HG02678 (cell line): ENCODE data around the gene CYP46A1.
"Not testable (repeated sequence)": the region's sequence is repeated elsewhere in the genome, so short reads cannot be mapped to it uniquely, and the experiment has no call there.

Experiments used
- ATAC-seq: cut with Tn5 transposase; IDR thresholded peaks from one replicate; pipeline ENCODE4 v1.9.1; 2021; ENCODE audit warnings: mild to moderate bottlenecking, moderate library complexity; ENCODE audit not compliant: unreplicated experiment

The CYP46A1 gene

DNA sequence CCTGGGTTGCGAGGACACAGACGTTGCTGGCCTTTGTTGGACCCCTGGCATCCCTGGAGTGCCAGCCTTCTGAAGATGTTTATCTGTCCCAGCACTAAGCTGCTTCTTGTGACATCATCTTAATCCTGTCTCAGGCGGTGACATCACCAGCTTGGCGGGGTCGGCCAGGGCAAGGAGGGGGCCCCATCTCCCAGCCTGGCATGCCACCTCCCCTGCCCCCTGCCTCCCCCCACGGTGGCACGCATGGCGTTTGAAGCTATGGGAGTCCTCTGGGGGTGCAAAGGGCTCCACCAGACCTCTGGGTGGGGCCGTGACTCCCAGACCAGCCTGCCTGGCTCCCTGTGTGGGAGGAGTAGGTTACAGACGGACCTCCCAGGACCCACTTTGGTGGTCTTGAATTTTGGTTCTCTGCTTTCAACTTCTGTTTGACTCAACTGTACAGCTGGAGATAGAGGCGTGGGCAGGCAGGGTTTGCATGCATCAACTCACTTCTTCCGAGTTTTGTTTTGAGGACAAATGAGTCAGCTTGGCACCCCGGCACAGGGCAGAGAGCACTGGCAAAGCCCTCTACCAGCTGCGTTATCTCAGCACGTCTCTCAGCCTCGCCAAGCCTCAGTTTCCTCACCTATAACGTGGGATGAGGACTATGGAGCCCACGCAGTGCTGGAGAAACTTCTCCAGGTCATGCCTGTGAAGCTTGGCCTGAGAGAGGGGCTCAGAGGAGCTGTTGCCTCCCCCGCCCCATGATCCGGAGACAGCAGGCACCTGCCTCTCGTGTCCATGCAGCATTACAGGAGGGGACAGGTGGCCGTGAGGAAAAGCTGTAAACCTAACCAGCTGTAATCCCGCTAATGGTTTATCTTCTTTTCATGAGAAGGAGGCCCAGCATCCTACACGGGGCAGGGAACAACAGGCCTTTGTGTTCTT lies 70.3 kb downstream of the CYP46A1 start:
- no peak for ATAC-seq

GRCh38 chr14:99755068-99755405 lies 70.9 kb downstream of the CYP46A1 start:
- no peak for ATAC-seq

- ATAC-seq: no peak
Measured at GRCh38 chr14:99755629-99756603, 71.8 kb downstream of the CYP46A1 start.

- ATAC-seq: no peak
Measured at GRCh38 chr14:99756796-99757195, 72.7 kb downstream of the CYP46A1 start.

DNA sequence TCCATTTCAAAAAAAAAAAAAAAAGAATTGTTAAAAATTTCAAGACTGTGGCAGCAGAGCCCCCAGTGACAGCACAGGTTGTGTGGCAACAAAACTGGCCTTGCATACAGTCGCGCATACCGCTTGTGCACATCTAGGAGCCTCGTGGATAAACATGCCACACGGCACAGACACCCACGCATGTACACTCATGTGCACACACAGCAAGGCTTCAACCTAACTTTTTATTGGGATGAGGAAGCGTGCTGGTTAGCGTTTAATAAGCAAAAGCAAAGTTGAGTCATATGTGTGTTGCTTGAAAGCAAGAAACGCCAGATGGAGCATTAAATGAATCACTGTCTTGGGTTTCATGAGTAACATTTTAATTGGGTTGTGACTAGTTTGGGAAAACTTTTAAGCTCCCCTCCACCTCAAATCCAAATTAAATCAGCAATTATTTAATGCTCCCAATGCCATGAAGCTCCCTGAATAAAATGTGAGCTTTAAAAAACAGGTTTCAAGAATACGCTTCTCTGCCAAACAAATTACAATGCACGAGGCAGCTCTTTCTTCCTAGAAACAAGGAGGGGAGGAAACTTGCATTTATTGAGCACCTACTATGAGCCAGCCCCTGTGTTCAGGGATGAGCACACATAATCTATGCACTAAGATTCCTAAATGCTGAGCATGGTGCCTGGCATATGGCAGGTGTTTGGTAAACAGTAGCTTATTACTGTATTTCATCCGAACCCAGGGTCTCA lies 73.4 kb downstream of the CYP46A1 start:
- no peak for ATAC-seq

DNA sequence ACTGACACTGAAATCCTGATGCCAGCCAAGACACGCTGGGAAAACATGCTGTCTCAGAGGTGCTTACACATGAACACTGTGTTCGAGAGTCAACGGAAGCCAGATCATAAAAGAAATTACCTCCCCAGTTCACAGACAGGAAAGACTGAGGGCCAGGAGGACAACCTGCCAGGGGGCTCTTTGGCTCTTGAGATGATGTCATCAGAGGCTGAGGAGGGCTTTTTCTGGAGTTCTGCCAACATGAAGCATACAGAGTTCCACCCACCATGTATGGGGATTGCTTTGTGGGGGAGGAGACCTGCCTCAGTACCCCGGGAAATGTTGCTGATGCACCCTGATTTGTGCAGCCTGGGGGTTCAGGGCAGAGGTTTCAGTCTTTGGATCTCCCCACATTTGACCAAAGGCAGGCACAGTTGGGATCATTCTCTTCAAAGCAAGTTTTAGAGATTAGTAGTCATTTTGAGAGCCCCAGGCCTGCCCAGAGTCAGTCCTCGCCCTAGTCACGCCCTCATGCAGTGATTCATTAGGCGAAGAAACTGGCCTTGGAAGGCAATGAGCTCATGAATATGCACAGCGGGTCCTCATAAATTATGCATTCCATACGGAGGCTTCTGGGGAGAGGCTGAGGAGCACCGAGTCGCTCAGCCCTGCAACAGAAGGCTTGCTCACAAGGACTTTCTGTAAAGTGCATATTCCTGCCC lies 74.2 kb downstream of the CYP46A1 start:
- no peak for ATAC-seq

DNA sequence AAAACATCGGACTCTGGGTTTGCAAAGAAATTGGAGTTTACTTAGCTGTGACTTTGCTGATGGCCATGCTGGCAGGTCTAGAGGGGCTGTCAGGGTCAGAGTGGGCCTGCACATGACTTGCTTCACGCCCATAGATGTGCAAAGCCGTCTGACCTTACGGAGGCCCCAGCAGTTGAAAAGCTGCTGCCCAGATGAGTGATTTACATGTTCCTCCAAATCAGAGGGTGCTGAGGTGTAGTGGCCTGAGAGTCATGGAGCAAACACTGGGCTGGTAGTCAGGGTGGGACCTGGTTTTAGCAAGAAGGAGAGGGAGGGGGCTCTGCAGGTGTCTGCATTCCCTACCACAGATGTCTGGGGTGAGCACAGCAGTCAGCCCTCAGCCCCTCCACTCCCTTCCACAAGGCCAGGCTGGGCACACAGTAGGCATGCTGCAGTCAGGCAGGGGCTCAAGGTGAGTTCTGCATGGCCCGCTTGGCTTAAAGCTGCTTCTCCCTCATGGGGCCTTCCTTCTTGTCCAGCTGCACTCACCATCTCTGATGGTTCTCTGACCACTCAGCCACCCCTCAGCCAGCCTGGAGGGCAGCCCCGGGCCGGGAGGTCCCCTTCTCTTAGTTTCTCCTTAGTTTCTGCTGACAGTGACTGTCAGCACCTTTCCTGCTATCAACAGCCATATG lies 74.9 kb downstream of the CYP46A1 start:
- ATAC-seq: no peak

DNA sequence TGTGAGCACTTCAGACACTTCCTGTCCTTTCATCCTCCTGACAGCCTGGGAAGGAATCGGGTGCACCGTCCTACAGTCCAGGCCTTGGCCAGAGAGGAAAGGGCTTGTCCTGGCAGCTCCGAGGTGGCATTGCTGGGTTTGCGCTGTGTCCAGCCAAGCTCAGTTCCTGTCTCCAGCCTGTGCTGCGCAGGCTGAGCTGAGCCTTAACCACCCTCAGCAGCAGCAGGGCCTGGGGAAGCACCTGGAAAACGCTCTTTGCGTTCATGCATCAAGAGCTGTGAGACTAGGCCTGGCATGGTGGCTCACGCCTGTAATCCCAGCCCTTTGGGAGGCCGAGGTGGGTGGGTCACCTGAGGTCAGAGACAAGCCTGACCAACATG lies 75.4 kb downstream of the CYP46A1 start:
- ATAC-seq: no peak

- ATAC-seq: no peak
Measured at GRCh38 chr14:99760817-99761216, 76.7 kb downstream of the CYP46A1 start.

DNA sequence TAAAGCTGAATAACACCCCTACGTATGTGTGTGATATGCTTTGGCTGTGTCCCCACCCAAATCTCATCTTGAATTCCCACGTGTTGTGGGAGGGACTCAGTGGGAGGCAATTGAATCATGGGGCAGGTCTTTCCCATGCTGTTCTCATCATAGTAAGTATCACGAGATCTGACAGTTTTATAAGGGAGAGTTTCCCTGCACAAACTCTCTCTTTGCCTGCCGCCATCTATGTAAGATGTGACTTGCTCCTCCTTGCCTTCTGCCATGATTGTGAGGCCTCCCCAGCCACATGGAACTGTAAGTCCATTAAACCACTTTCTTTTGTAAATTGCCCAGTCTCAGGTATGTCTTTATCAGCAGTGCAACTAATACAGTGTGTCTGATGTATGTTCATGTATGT lies 78.8 kb downstream of the CYP46A1 start:
- ATAC-seq: not testable (repeated sequence)

DNA sequence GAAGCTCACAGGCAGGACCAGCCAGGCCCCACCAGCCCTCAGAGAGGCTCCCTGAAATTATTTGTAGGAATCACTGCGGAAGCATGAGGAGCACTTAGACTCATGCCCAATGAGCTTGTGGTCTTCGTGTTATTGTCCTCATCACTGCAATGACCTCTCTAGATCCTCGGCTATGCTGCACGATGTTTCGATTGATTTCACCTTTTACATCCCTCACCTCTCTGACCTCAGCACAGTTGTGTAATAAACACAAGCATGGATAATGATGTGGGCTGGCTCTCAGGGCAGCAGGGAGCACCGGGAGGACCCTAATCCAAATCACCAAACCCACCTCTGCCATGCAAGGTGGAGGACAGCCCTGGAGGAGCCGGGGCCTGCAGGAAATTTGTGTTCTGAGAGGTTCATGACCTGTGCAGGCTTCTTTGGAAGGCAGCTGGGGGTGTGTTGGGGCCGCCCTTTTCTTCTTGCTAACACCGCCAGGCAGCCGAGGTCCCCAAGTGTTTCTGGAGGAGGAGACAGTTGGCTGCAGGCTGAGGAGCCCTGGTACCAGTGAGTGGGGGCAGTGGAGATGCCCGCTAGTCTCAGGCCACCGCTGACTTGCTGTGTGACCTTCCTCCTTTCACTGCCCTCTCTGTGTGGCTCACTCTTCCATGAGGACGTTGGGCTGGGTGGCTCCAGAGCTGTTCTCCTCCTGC lies 79.6 kb downstream of the CYP46A1 start:
- no peak for ATAC-seq

DNA sequence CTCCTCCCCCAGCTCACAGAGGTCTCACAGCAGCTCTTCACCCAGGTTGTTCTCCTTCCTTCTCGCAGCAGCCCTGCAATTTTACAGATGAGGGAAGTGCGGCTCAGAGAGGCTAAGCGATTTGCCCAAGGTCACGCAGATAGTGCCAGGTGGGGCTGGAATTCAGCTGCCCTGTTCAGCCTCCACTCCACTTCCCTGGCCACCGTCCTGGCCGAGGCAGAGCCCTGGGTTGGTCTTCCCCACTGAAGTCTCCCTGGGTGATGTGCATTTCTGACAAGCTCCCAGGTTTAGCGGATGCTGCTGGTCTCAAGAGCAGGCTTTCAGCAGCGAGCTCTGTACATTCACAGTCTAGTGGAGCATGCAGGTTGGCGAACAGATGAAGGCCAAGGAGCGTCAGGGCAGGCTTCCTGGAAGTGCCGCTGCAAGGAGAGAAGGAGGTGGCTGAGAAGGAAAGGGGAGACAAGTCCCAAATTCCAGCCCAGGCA lies 80.2 kb downstream of the CYP46A1 start:
- ATAC-seq: no peak

DNA sequence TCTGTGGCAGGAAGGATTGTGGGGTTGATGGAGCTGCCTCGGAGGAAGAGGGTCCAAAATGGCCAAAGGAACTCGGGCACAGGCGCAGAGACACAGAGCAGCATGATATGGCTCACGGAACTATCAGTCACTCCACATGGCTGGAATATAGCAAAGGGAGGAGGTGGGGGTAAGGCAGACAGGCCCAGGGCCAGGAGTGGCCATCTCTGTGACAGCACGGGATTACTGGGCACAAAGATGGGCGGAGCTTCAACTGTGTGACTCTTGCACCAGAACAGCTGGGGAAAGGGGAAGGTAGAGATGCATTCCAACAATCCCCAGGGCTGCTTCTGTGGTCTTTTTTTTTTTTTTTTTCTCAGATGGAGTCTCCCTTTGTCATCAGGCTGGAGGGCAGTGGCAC lies 84.3 kb downstream of the CYP46A1 start:
- ATAC-seq: no peak

GRCh38 chr14:99769123-99769522 lies 85.0 kb downstream of the CYP46A1 start:
- no peak for ATAC-seq

DNA sequence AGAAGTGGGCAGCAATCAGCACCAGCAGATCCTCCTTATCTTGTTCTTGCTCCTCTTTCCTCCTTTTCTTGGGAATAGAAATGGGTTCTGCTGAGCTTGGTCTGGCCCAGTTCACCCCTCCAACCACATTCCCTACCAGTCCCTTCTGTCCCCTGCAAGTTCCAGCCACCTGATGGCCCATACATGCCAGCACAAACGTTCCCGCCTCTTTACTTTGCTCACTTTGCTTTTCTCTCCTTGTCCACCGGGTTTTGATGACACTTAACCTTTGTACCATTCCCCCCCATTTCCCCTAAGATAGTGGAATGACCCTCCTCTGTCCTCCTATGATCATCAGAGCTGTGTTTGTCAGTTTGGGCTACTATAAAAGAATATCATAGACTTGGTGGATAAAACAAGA lies 85.7 kb downstream of the CYP46A1 start:
- ATAC-seq: no peak

GRCh38 chr14:99772371-99773283 lies 88.5 kb downstream of the CYP46A1 start:
- no peak for ATAC-seq

GRCh38 chr14:99773521-99774497 lies 89.7 kb downstream of the CYP46A1 start:
- ATAC-seq: no peak
